Measurements from ENCODE around the gene PODXL.

PODXL gene

DNA sequence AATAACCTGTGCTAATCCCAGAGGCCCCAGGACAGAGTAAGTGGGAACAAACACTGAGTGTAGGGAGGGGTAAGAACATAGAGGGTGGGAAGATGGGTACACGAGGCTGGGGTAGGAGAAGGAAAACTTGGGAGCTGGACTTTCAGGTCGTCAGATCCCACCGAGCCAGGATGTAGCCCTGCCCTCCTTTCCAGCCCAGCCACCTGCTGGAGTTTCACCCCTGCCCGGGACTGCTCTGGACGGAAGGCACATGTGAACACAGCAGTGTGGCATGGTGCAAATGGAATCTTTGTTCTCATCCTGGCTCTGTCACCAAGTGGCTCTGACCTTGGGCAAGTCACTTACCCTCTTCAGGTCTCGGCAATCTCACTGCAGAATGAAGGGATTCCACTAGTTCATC lies 52.8 kb downstream of the PODXL start:
- Histone ChIP-seq H3K27me3 (replicated peaks; ENCODE audit: control insufficient read depth, insufficient read depth, low read length) (no peaks in the 10 kb centered on the region), H3K36me3 (ENCODE audit: control insufficient read depth, insufficient read depth, low read length) (peaks cover 1% of the 10 kb centered on the region), H3K4me3 (replicated peaks; ENCODE audit: low read depth, low read length) (no peak overlapping the region)
- TF ChIP-seq, protein P1, sequence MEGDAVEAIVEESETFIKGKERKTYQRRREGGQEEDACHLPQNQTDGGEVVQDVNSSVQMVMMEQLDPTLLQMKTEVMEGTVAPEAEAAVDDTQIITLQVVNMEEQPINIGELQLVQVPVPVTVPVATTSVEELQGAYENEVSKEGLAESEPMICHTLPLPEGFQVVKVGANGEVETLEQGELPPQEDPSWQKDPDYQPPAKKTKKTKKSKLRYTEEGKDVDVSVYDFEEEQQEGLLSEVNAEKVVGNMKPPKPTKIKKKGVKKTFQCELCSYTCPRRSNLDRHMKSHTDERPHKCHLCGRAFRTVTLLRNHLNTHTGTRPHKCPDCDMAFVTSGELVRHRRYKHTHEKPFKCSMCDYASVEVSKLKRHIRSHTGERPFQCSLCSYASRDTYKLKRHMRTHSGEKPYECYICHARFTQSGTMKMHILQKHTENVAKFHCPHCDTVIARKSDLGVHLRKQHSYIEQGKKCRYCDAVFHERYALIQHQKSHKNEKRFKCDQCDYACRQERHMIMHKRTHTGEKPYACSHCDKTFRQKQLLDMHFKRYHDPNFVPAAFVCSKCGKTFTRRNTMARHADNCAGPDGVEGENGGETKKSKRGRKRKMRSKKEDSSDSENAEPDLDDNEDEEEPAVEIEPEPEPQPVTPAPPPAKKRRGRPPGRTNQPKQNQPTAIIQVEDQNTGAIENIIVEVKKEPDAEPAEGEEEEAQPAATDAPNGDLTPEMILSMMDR (IDR thresholded peaks at IDR 0.05; ENCODE audit: insufficient read depth, low read length, poor library complexity, severe bottlenecking), result no peak
- no peak for DNase-seq (ENCODE audit: extremely low read depth, insufficient read length)

- Histone ChIP-seq H3K4me3 (replicated peaks; ENCODE audit: low read depth, low read length) (no peak overlapping the region), H3K36me3 (ENCODE audit: control insufficient read depth, insufficient read depth, low read length) (peaks cover 1% of the 10 kb centered on the region), H3K27me3 (replicated peaks; ENCODE audit: control insufficient read depth, insufficient read depth, low read length) (no peaks in the 10 kb centered on the region)
- DNase-seq (ENCODE audit: extremely low read depth, insufficient read length), result no peak
- TF ChIP-seq, protein P1 (IDR thresholded peaks at IDR 0.05; ENCODE audit: insufficient read depth, low read length, poor library complexity, severe bottlenecking), result no peak
Observed at GRCh38 chr7:131502810-131503508, 53.5 kb downstream of the PODXL start.

GRCh38 chr7:131501930-131502685 lies 54.3 kb downstream of the PODXL start:
- peaks cover 1% of the 10 kb centered on the region for H3K36me3 ChIP-seq (ENCODE audit: control insufficient read depth, insufficient read depth, low read length)
- TF ChIP-seq, protein P1 (IDR thresholded peaks at IDR 0.05; ENCODE audit: insufficient read depth, low read length, poor library complexity, severe bottlenecking), result no peak
- no peaks in the 10 kb centered on the region for H3K27me3 ChIP-seq (replicated peaks; ENCODE audit: control insufficient read depth, insufficient read depth, low read length)
- no peak overlapping the region for H3K4me3 ChIP-seq (replicated peaks; ENCODE audit: low read depth, low read length)
- no peak for DNase-seq (ENCODE audit: extremely low read depth, insufficient read length)

GRCh38 chr7:131501422-131501821 lies 55.0 kb downstream of the PODXL start:
- H3K36me3 ChIP-seq (ENCODE audit: control insufficient read depth, insufficient read depth, low read length), result peaks cover 1% of the 10 kb centered on the region
- no peak for DNase-seq (ENCODE audit: extremely low read depth, insufficient read length)
- no peak overlapping the region for H3K4me3 ChIP-seq (replicated peaks; ENCODE audit: low read depth, low read length)
- TF ChIP-seq, protein P1 (IDR thresholded peaks at IDR 0.05; ENCODE audit: insufficient read depth, low read length, poor library complexity, severe bottlenecking), result no peak
- no peaks in the 10 kb centered on the region for H3K27me3 ChIP-seq (replicated peaks; ENCODE audit: control insufficient read depth, insufficient read depth, low read length)

DNA sequence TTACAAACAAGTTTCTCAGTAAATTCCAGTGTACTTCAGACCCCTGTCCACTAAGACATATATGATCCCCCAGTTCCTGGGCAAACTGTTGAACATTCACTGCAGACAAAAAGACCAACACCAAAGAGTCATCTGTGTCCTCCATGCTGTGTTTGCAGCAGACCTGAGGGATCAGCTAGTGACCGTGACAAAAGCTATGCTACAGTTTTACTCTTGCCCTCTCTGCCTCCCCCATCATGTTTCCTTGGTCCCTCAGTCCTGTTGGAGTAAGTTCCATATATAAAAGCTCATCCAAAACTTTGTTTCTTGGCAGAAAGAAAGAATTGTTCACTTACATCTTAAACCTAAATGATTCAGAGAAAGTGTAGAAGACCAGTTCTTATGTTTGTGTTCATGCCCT lies 56.1 kb downstream of the PODXL start:
- H3K4me3 ChIP-seq (replicated peaks; ENCODE audit: low read depth, low read length), result no peak overlapping the region
- TF ChIP-seq, protein P1 (IDR thresholded peaks at IDR 0.05; ENCODE audit: insufficient read depth, low read length, poor library complexity, severe bottlenecking), result no peak
- no peaks in the 10 kb centered on the region for H3K27me3 ChIP-seq (replicated peaks; ENCODE audit: control insufficient read depth, insufficient read depth, low read length)
- no peak for DNase-seq (ENCODE audit: extremely low read depth, insufficient read length)
- peaks cover 1% of the 10 kb centered on the region for H3K36me3 ChIP-seq (ENCODE audit: control insufficient read depth, insufficient read depth, low read length)
